Activated CD4-positive, alpha-beta T cell treated with anti-CD3 and anti-CD28 coated beads, Interleukin-2, amount 50 U/mL, for 1 hour (primary cell): ENCODE results near the gene COL23A1.
"Not testable (repeated sequence)": the region's sequence is repeated elsewhere in the genome, so short reads cannot be mapped to it uniquely, and the experiment has no call there.

Source experiments
- DNase-seq: peaks from one replicate; pipeline ENCODE4 v3.0.0-alpha.2; 2020

The COL23A1 gene

DNA sequence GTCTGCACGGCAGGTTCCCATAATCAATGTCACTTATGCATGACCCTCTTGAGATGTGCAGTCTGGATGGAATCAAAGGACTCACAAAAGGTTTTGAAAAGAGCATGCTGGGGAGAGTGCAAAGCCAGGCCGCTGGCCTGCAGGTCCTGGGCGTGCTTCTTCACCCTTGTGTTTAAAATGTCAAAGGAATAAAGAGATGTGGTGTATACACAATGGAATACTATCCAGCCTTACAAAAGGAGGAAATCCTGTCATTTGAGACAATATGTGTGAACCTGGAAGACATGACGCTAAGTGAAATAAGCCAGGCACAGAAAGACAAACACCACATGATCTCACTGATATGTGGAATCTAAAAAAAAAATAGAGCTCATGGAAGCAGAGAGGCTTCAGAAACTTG, 220.1 kb downstream of the COL23A1 start:
- DNase-seq: no peak

DNA sequence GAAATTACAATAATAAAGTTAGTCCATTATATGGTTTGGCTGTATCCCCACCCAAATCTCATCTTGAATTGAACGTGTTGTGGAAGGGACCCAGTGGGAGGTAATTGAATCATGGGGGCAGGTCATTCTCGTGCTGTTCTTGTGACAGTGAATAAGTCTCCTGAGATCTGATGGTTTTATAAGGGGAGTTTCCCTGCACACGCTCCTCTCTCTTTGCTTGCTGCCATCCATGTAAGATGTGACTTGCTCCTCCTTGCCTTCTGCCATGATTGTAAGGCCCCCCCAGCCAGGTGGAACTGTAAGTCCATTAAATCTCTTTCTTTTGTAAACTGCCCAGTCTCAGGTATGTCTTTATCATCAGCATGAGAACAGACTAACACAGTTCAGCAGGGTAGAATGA, 220.7 kb downstream of the COL23A1 start:
- DNase-seq: not testable (repeated sequence)

DNA sequence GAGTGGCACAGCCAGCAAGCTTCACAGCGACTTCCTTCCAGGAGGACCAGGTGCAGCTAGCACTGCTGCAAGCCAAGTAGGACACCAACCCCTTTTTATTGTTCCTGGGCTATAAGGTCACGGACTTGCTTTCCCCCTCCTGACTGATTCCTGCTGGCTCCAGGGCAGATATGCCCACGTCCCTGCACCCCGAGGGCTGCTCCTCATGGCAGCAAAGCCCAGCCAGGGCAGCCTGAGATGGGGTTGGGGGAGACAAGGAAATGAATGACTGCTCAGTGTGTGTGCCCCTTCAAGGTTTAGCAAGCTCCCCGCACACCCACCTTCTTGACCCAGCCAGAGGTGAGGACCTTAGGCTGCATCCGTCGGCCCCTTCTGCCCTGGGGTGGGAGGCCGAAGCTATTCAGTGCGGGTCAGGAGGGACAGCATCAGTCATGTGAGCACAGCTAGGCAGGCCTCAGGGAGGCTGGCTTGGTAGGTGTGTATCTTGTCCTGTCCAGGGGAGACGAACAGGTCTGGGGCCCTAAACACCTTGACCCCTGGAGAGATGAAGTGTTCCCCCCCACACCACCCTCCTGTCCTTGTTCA, 221.4 kb downstream of the COL23A1 start:
- no peak for DNase-seq

DNA sequence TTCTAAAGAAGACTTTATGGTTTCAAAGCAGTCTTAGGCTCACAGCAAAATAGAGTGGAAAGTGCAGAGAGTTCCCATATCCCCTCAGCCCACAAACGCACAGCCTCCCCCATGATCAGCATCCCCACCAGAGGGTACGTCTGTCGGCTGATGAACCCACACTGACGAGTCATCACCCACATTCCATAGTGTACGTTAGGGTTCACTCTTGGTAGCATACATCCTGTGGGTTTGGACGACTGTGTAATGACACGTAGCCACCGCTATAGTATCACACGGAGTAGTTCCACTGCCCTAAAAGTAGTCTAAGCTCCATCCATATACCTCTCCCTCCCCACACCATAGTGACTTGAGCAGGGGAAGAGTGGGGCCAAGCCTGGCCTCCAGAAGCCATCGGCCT, 221.9 kb downstream of the COL23A1 start:
- no peak for DNase-seq

DNA sequence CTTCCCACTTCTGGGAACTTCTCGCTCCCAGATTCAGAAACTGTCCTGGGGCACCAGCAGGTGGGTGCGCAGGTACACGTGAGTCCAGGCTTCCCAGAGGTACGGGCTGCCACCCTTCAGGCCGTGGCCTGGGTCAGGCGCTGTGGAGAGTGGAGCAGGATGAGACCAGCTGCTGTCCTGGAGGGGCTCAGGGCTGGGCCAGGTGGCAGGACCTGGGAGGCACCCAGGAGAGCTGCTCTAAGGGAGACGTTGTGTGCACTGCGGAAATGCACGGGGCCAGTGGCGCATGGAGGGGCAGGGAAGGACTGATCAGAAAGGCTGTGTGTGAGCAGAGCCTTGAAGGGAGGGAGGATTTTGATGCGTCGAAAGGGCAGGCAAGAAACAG, 222.5 kb downstream of the COL23A1 start:
- no peak for DNase-seq

DNA sequence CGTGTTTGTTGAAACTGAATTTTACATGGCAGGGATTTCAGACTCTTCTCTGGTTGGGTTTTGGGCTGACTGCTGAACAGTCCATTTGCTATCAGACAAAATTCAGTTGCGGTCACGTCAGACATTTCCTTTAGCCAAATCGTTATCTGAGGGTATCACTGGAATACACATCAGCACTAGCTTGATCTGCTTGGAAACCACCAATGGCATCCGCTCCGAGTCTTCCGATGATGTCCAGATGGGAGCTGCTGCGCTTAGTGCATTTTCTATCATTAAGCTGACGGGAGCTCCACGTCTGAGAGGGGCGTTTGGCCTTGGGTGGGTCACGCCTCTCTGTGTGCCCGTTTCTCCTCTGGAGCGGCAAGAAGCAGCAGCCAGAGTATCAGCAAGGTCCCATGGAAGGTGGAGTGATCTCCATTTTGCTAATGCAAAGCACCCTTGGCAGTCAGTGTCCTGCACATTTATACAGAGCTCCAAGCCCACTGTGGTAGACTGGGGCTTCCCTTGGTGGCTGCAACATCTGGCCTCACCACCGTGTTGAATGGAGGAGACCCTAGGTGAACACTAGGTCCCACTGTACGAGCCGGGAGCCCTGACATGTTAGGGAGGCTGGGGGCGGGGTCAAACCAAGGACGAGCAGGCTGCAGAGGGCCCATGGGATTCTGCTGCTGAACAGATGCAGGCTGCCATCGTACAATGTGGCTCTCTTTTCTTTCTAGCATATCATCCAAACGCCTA, 223.0 kb downstream of the COL23A1 start:
- no peak for DNase-seq

DNA sequence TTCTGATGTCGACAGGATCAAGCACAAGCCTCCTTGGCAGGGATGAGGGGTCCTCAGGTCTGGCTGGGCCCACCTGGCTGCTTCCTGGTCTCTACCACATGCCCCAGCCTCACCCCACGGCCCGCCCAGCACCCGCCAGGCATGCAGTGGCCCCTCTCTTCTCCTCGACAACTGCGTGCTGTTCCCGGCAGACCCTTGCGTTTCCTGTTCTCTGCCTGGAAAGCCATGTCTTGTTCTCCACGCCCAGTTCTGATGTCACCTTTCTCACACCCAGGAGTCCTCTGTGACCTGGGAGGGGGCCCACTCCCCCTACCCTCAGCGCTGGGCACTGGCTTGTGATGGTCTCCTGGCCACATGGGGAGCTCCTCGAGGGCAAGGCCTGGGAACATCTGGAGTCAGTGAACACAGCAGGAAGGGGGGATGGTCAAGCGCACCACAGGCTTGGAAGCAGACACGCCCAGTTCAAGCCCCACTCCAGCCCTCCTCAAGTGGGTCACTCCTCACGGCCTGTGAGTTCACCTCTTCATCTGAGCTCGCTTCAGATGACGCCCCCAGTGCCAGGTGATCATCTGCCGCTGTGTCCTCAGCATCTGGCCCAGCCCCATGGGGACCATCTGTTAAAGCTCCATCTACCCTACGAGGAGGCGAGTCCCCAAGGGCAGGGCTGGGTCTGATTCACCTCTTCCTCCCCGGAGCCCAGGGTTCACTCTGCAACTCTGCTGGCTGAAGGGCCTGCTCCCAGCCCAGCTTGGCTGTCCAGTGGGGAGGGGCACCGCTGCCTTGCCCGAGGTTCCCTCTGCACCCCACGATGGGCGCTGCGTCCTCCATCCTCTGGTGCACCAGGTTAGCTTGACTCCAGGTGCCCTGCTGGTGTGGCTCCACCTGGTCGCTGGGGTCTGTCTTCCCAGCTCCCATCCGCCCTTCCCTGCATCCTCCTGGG, 224.4 kb downstream of the COL23A1 start:
- no peak for DNase-seq

DNA sequence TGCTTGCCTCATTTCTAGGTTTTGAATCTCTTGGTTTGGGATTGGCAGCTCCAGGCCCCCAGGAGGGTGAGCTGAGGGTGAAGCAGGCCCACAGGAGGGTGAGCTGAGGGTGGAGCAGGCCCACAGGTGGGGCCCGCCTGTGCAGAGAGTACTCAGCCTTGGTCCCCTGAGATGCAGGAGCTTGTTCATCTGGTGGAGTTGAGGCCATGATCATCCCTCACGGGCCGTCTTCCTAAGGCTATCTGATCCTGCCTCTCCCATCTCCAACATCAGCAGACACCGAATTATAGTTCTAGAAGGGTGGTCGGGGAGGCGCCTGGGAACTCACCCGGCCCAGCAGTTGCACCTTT, 225.9 kb downstream of the COL23A1 start:
- DNase-seq: no peak

DNA sequence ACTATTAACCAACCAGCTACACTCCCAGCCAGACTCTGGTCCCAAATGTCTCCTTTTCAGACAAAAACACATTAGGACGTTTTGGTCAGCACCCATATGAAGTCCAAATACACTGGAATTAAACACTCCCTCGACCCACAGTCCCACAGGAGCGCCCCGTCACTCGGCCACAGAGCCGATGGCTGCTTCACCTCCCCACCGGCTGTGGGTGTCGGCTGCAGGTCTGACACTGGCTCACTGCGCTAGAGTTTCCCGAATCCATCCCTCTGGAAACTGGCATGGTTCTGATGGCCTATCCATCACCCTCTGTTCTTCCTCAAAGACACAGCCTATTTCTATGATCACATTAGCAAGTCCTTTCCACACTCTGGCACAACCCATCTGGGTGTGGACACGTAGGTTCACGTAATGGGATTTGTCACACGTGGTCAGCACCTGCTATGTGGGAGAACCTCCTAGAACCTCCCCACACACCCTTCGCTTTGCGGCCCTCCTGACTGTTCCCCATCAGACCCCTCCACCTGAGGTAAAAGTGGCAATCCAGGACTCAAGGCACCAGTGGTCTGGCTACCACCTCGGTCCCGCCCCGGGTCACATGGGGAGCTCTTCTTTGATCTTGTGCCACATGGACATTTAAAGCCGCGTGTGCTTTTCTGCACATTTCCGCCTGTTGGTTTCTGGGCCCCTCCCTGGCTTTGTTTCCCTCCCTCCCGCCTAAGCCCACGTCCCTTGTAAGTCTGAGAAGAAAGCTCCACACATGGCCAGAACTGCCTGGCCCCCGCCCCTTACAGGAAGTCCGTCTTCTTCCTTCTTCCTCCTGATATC, 226.5 kb downstream of the COL23A1 start:
- no peak for DNase-seq

DNA sequence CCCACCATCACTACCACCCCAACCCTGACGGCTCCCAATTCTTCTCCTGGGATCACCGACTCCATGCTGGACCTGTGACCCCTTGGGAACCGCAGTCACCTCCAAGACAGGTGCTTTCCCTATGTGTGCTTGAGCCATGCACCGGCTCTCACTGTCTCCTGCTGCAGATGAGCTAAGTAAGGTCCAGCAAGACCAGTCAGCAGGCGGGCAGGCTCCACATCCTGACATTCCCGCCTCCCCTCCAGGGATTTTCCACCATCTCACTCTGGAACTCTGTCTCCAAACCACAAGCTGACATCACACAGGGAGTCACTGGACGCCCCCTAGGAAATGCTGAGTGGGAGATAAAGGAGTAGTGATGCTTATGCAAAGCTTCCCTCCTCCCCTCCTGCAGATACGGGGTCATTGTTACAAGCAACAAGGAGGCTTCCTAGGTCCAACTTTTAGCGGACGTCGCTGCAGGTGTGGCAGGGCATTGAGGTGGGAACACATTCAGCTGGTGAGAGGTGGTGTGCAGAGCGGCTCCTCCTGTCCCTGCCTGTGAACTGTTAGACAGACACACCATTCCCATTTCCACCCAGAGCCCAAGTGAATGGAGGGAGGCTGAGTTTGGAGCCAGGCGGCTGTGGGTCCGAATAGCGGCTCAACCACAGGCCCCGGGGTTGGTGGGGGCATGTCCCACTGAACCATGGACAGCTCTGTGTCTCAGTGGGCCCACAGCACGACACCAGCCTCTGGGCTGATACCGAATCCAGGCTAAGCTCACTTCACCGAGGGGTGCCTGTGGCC, 228.3 kb downstream of the COL23A1 start:
- DNase-seq: no peak

DNA sequence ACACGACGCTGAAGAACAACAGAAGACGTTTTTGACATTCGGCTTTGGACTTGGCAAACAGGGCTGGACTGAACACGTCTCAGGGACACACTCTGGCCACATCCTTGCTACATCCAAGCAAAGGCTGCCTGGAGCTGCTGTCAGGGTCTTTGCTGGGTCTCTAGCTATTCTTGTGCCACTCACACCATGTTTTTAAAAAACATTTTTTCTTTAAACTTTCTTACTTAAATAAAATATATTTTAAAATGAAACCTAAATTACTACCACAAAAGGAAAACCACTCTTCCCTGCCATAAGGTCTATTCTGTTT, 229.3 kb downstream of the COL23A1 start:
- DNase-seq: no peak

DNA sequence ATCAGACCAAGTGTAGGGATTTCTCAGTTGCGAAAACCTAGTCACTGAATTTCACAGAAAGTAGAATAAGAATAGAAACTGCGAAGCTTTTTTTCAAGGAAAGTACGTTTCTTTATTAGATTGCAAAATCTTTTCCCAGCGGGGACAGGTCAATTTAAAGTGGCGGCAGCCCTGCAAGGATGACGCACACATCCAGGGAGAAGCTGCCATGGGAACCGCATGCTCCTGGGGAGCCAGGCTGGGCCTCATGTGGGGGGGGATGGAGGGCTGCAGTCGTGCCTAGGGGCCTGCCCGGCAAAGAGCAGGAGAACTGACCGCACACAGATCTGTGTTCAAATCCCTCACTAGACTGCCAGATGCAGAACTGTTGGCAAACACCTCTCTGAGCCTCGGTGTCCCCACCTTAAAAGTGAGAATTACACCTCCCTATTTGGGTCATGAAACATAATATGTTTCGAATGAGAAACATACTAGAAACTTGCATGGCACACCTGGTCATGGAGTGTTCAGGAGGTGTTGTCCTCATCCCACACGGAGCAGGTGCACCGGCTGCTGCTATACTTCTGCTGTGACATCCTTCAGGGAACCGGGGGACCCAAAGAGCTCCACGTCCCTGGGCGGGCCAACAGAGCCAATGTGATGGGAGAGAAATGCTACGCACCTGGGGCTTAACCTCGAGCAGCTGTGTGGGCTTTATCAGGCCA, 229.8 kb downstream of the COL23A1 start:
- DNase-seq: no peak

DNA sequence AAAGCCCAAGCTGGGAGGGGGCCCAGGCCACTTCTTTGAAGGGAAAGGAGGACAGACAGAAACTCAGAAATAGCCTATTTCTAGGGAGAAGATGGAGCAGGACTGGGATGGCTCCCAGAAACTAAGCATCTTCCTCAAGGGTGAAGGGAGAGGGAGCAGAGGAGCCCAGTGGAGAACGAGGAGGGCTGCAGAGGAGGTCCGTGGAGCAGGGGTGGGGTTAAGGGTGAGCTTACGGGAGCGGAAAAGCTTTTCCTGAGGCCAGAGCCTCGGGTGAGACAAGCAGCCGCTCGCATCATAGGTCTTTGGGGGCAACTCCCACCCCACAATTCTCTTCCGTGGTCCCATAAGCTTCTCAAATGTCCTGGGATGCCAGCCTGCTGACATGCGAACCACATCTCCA, 230.5 kb downstream of the COL23A1 start:
- no peak for DNase-seq

DNA sequence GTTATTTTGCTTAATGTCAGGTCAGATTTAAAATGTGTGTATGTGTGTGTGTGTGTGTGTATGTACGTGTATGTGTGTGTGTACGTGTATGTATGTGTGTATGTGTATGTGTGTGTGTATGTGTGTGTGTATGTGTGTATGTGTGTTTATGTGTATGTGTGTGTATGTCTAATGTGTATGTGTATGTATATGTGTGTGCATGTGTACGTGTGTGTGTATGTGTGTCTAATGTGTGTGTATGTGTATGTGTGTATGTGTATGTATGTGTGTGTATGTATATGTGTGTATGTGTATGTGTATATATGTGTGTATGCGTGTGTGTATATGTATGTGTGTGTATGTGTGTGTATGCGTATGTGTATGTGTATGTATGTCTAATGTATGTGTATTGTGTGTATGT, 232.5 kb downstream of the COL23A1 start:
- DNase-seq: no peak

DNA sequence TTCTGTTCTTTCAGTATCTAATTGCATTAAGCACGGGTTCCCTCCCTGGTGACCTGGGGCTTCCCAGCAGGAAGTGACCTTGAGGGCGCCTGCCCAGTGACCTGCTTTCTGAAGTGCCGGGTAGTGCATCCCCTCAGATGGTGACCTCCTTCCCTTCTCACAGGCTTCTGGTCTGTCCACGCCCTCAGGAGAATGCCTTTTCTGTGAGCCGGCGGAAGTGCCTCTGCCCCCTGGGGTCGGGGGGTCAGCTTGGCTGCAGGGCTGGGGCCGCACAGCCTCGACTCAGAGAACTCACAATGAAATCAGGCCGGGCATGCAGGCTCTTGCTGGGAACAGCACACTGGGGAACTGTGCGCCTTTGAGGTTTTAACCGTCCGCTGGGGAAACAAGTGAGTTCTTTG, 233.1 kb downstream of the COL23A1 start:
- no peak for DNase-seq

DNA sequence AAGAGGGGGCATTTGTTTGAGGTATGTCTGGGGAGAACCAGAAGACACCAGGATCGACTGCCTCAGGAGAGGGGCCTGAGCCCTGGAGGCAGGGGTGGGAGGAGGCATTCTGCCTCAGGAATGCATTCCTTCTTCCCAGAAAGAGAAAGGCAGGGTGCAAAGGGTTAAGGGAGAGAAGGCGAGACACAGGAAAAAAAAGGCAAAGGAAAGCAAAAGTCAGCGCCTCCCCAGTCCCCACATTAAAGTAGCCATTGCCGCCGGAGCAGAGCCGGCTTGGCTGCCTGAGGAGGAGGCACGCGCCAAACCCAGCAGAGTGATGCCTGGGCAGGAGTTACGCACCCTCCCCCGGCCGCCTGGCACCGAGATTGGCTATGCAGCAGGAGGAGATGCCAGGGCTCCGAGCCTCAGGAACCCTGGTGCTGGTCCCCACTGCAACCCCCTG, 233.7 kb downstream of the COL23A1 start:
- DNase-seq: no peak

DNA sequence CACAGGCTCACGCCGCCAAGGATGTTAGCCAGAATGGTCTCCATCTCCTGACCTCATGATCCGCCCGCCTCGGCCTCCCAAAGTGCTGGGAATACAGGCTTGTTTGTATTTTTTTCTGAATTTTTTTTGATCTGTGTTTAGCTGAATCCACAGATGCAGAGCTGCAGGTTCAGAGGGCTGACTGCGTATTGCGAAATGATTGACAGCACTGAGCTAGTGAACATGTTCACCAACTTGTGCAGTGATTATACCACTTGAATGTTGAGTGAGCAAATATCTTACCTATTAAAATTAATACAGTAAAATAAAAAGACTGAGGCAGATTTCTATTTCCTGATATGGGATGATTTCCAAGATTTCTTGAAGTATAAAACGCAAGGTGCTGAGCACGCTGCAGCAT, 234.5 kb downstream of the COL23A1 start:
- no peak for DNase-seq

DNA sequence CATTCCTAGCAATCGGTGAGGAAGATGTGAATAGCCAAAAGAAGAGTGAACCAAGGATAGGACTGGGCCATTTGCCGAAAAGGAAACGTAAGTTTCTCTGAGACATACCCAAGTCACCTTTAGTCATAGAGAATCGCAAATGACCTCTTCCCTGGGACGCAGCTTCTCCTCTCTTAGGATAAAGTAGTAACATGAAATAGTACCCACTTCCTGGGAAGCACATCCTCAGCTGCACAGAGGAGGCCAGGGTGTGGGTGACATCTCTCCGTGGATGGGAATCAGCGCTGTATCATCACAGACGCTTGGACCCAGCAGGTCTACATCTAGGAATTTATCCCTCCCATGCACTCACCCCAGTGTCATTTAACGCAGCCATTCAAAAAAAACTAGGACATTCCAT, 236.7 kb downstream of the COL23A1 start:
- no peak for DNase-seq

DNA sequence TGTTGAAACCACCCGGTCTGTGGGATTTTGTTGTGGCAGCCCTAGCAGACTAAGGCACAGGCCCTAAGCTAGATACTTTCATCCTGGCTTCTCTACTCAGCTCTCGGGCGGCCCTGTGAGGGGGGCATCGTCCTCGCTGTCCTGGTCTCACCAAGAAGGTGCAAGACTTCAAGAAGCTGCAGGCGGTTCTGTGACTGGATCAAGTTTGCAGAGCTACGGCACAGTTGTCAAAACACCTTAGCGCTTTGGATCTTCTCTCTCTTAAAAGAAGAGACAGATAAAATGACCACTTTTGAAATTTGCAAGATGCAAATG, 238.2 kb downstream of the COL23A1 start:
- DNase-seq: no peak

DNA sequence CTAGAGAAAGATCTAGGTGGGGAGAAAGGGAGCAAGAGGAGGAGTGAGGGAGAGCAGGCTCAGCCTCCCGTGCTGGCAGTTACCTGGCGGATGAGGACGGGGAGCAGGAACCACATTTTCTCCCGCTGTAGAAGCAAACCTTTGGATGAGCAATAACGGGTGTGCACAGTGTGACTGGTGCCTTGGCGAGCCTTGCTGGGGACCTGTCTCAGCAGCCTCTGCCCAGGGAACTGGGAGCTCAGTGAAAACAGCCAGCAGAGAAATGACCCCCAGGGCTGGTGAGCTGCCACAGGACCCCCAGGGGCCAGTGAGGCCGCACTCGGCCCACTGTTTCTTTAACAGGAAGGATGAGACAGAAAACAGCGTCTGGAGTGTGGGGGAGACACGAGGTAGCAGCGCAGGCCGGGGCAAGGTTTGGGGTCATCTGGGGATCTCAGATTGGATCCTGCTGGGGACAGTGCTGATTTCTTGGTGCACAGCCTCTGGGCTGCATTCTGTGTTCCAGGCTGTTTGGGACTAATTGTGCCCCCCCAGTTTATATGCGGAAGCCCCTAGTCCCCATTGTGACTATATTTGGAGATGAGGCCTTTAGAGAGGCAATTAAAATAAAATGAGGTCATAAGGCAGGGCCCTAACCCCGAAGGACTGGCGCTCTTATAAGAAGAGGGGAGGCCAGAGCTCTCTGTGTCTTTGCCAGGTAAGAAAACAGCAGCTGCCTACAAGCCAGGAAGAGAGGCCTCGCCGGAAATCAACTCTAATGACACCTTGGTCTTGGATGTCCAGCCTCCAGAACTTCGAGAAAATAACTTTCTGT, 238.8 kb downstream of the COL23A1 start:
- no peak for DNase-seq
